ENCODE data around the gene RIGI. TPM values are rescaled to one million over a fixed set of nuclear protein-coding genes. Genes with fewer than 3 reads are reported as not detected.

The RIGI gene
- total and polyA plus RNA-seq, 9 of the 15 experiments (the other 6 are each of a cell fraction or from before 2014, with no cell fraction given) = 0.27 to 1.1 (median 0.54) TPM

GRCh38 chr9:32523910-32524309, 2.1 kb downstream of the RIGI start:
- H3K9ac ChIP-seq (ENCODE audit: insufficient read depth in 1 of 2, low read depth in 2 of 2, low read length in 2 of 2) = no peak overlapping the region
- FAIRE-seq (no peak), DNase-seq (ENCODE audit: extremely low read depth in 1 of 4, low spot score in 3 of 4) (no peak), ATAC-seq (no peak)
- no peaks in the 10 kb centered on the region for H4K20me1 ChIP-seq (replicated peaks; ENCODE audit: control insufficient read depth, insufficient read depth, low read length)
- WGBS (ENCODE audit: insufficient coverage, low coverage, missing lambda C conversion rate) = 17% methylated on average over 1 of the region's 1 CpG
- in situ Hi-C loops (cut with MboI) (no loop called here), intact Hi-C loops (cut with micrococcal nuclease) (no loop called here)
- no peaks in the 10 kb centered on the region for H3K9me3 ChIP-seq (replicated peaks; ENCODE audit: control insufficient read depth, insufficient read depth, low read depth, low read length)
- H3K79me2 ChIP-seq (ENCODE audit: control insufficient read depth, insufficient read depth, low read length) = no peaks in the 10 kb centered on the region
- ChIA-PET POLR2A (no interaction called here), CTCF (ENCODE audit: low intra/inter-chr PET ratio) (no interaction called here)
- H3K4me2 ChIP-seq (ENCODE audit: insufficient read depth, low read length) = no peak overlapping the region
- no peaks in the 10 kb centered on the region for H3K9me1 ChIP-seq (ENCODE audit: control insufficient read depth, insufficient read depth, low read length)
- no TSS peak for BruUV-seq (replicated peaks)
- no peak overlapping the region for H3K4me3 ChIP-seq
- H3K36me3 ChIP-seq (ENCODE audit: control insufficient read depth, insufficient read depth, low read length) = no peaks in the 10 kb centered on the region
- no peak overlapping the region for H3K27ac ChIP-seq (ENCODE audit: extremely low read depth, low read depth, low read length)
- peaks cover 0 to 7% of the 10 kb centered on the region in 2 experiments; a peak in 2 of 5 replicates for H3K4me1 ChIP-seq (replicated peaks in 1 of 2; ENCODE audit: control insufficient read depth in 2 of 2, insufficient read depth in 2 of 2, low read length in 2 of 2)
- no peaks in the 10 kb centered on the region for H3K27me3 ChIP-seq (ENCODE audit: control insufficient read depth in 2 of 2, insufficient read depth in 2 of 2, low read length in 2 of 2)
- H2AFZ ChIP-seq (ENCODE audit: low read depth, low read length) = no peak overlapping the region
- TF ChIP-seq ASH1L (IDR thresholded peaks at IDR 0.05; ENCODE audit: borderline replicate concordance, low read depth, partially characterized antibody) = no peak
- no peak for TF ChIP-seq ESRRA (IDR thresholded peaks at IDR 0.05; ENCODE audit: borderline replicate concordance, low read depth)
- TF ChIP-seq ZBTB11 (CRISPR knock-in tag; IDR thresholded peaks at IDR 0.05) = no peak
- TF ChIP-seq PHF20 (IDR thresholded peaks at IDR 0.05; ENCODE audit: partially characterized antibody) = no peak
- TF ChIP-seq RCOR1 (IDR thresholded peaks at IDR 0.05; ENCODE audit: borderline replicate concordance in 1 of 2, low read depth in 2 of 2, low read length in 2 of 2) = no peak
- no peak for TF ChIP-seq ZNF717 (CRISPR knock-in tag; IDR thresholded peaks at IDR 0.05)
- TF ChIP-seq TBL1XR1 (IDR thresholded peaks at IDR 0.05; ENCODE audit: low read length in 2 of 2) = no peak
- TF ChIP-seq JUN (IDR thresholded peaks at IDR 0.05; ENCODE audit: borderline replicate concordance, low read depth, low read length) = no peak
- TF ChIP-seq JUN (CRISPR knock-in tag; IDR thresholded peaks at IDR 0.05; ENCODE audit: borderline replicate concordance) = no peak
- no peak for TF ChIP-seq TAF7 (tag; IDR thresholded peaks at IDR 0.05)
- no peak for TF ChIP-seq SREBF2 (CRISPR knock-in tag; IDR thresholded peaks at IDR 0.05)
- TF ChIP-seq TFAP4 (CRISPR knock-in tag; IDR thresholded peaks at IDR 0.05; ENCODE audit: borderline replicate concordance) = no peak
- TF ChIP-seq ZBTB2 (IDR thresholded peaks at IDR 0.05) = no peak
- TF ChIP-seq SMARCB1 (IDR thresholded peaks at IDR 0.05; ENCODE audit: insufficient read length, low read depth) = no peak
- TF ChIP-seq SETDB1 (IDR thresholded peaks at IDR 0.05; ENCODE audit: low read length) = no peak
- TF ChIP-seq NELFE (IDR thresholded peaks at IDR 0.05; ENCODE audit: insufficient read depth, insufficient read length) = no peak
